Measurements from ENCODE around the gene EPM2AIP1.
A peak's percentile ranks its signal among the peaks of the same experiment; 100 is the strongest.

The EPM2AIP1 gene

DNA sequence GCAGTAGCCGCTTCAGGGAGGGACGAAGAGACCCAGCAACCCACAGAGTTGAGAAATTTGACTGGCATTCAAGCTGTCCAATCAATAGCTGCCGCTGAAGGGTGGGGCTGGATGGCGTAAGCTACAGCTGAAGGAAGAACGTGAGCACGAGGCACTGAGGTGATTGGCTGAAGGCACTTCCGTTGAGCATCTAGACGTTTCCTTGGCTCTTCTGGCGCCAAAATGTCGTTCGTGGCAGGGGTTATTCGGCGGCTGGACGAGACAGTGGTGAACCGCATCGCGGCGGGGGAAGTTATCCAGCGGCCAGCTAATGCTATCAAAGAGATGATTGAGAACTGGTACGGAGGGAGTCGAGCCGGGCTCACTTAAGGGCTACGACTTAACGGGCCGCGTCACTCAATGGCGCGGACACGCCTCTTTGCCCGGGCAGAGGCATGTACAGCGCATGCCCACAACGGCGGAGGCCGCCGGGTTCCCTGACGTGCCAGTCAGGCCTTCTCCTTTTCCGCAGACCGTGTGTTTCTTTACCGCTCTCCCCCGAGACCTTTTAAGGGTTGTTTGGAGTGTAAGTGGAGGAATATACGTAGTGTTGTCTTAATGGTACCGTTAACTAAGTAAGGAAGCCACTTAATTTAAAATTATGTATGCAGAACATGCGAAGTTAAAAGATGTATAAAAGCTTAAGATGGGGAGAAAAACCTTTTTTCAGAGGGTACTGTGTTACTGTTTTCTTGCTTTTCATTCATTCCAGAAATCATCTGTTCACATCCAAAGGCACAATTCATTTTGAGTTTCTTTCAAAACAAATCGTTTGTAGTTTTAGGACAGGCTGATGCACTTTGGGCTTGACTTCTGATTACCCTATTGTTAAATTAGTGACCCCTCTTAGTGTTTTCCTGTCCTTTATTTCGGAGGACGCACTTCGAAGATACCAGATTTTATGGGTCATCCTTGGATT lies 674 bp upstream of the EPM2AIP1 start, which contains the start of gene MLH1:
TSS of gene MLH1 (plus strand) at position 193 of the 958 bp plus-strand sequence. CDS start at position 223, 30 bp downstream.
- peaks cover 6 to 38% (median 16%) of the 10 kb centered on the region in 4 experiments for H3K36me3 ChIP-seq (ENCODE audit: control insufficient read depth in 4 of 4, insufficient read depth in 4 of 4, low read length in 3 of 4)
- H3K27ac ChIP-seq (ENCODE audit: insufficient read depth in 1 of 2, low read depth in 1 of 2, low read length in 2 of 2, poor library complexity in 1 of 2, severe bottlenecking in 2 of 2) = peak within 1 kb of the TSS; percentile 97 to 98
- POLR2A ChIA-PET = interaction anchor here (0.5 to 1.6 kb wide), 6 partner anchors 11 to 185 kb away, joined by 3 to 5 read pairs (median 3); partner anchors contain the start of gene TRANK1
- CTCF ChIA-PET = interaction anchor here (0.9 to 2.1 kb wide), 6 partner anchors 10 to 89 kb away, joined by 3 to 6 read pairs (median 4); no protein-coding TSS in a partner anchor
- peak; percentile 100 for DNase-seq
- peaks cover 34 to 48% (median 40%) of the 10 kb centered on the region in 4 experiments for H3K4me1 ChIP-seq (ENCODE audit: control extremely low read depth in 1 of 4, control insufficient read depth in 4 of 4, insufficient read depth in 4 of 4, low read length in 3 of 4)
- WGBS (ENCODE audit: insufficient coverage) = under 1% methylated on average over 32 of the region's 47 CpGs
- H3K27me3 ChIP-seq (replicated peaks in 2 of 5; ENCODE audit: control insufficient read depth in 4 of 5, insufficient read depth in 5 of 5, low read length in 4 of 5) = no peaks in the 10 kb centered on the region
- peak within 1 kb of the TSS; percentile 51 to 93 (median 85) for H3K4me3 ChIP-seq (ENCODE audit: control insufficient read depth in 1 of 7, extremely low read depth in 1 of 7, insufficient read depth in 4 of 7, low read depth in 2 of 7, low read length in 6 of 7)
- no peaks in the 10 kb centered on the region for H3K9me3 ChIP-seq (ENCODE audit: control extremely low read depth in 1 of 5, control insufficient read depth in 4 of 5, insufficient read depth in 2 of 5, low read depth in 1 of 5, low read length in 4 of 5)

DNA sequence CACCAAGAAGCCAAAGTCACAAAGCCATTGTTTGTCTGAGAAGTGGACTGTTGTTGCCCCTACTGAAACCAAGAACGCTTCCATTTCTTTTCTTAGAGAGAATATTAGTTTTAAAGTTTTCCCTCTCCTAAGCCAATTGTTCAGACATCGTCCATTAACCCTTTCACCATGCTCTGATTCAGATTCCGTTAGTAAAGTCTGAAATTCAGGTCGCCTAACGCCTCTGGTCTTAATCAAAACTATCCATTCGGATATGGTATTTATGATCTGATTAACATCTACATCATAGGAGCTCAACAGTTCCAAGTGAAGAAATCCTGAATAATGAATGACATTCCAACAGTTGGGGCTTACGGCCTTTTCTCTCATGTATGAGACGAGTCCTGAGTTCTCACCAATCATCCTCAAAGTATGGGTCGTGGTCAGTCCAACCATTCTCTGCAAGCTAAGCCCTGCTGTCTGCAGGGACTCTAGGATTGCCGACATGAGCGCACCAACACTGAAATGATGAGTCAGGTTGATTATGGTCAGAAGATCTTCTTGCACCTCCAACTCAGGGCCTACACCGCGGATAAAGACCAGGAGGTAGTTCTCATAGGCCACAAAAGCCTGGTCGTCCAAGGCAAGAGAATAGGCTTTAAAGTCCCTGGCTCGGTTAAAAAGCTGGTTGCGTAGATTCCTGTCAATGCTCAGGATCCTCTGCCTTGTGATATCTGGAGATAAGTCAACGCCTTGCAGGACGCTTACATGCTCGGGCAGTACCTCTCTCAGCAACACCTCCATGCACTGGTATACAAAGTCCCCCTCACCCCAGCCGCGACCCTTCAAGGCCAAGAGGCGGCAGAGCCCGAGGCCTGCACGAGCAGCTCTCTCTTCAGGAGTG lies 767 bp downstream of the EPM2AIP1 start:
- CTCF ChIA-PET = interaction anchor here (0.8 to 2.1 kb wide), 6 partner anchors 10 to 88 kb away, joined by 3 to 7 read pairs (median 5); partner anchors contain the start of gene TRANK1
- H3K27me3 ChIP-seq (replicated peaks in 2 of 5; ENCODE audit: control insufficient read depth in 4 of 5, insufficient read depth in 5 of 5, low read length in 4 of 5) = no peaks in the 10 kb centered on the region
- peak overlapping the region; percentile 51 to 93 (median 85) for H3K4me3 ChIP-seq (ENCODE audit: control insufficient read depth in 1 of 7, extremely low read depth in 1 of 7, insufficient read depth in 4 of 7, low read depth in 2 of 7, low read length in 6 of 7)
- DNase-seq = peak in 2 of 3 donors; percentile 50 to 63
- 10% methylated on average over 20 of the region's 24 CpGs for WGBS (ENCODE audit: insufficient coverage)
- H3K4me1 ChIP-seq (ENCODE audit: control extremely low read depth in 1 of 4, control insufficient read depth in 4 of 4, insufficient read depth in 4 of 4, low read length in 3 of 4) = peaks cover 35 to 55% (median 43%) of the 10 kb centered on the region in 4 experiments
- peak overlapping the region; percentile 92 to 98 for H3K27ac ChIP-seq (ENCODE audit: insufficient read depth in 1 of 2, low read depth in 1 of 2, low read length in 2 of 2, poor library complexity in 1 of 2, severe bottlenecking in 2 of 2)
- peaks cover 0 to 37% (median 12%) of the 10 kb centered on the region in 4 experiments for H3K36me3 ChIP-seq (ENCODE audit: control insufficient read depth in 4 of 4, insufficient read depth in 4 of 4, low read length in 3 of 4)
- POLR2A ChIA-PET = interaction anchor here (1.2 to 1.6 kb wide), 3 partner anchors 13 to 48 kb away, joined by 3 to 5 read pairs (median 4); partner anchors contain the start of gene TRANK1
- H3K9me3 ChIP-seq (ENCODE audit: control extremely low read depth in 1 of 5, control insufficient read depth in 4 of 5, insufficient read depth in 2 of 5, low read depth in 1 of 5, low read length in 4 of 5) = no peaks in the 10 kb centered on the region

DNA sequence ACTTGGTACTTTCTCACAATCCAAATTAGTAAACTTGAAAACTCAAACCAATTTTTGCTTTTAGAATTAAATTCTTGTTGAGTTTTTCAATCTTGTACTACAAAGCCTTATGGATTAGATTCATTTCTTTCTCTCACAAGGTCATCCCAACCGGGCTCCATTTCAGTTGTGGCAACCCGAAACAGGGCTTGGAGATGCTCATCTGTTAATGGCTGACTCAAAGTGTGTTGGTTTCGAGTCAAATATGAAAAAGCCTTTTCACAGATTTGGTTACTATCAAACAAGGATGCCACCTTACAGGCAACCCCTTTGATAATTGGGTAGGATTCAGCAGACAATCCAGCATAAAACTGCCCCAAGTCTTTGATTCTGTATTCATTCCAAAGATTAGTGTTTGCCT lies 1.8 kb downstream of the EPM2AIP1 start:
- DNase-seq = no peak
- Histone ChIP-seq H3K27me3 (replicated peaks in 2 of 5; ENCODE audit: control insufficient read depth in 4 of 5, insufficient read depth in 5 of 5, low read length in 4 of 5) (no peaks in the 10 kb centered on the region), H3K27ac (ENCODE audit: insufficient read depth in 1 of 2, low read depth in 1 of 2, low read length in 2 of 2, poor library complexity in 1 of 2, severe bottlenecking in 2 of 2) (peak overlapping the region; percentile 25 to 98), H3K36me3 (ENCODE audit: control insufficient read depth in 4 of 4, insufficient read depth in 4 of 4, low read length in 3 of 4) (peaks cover 6 to 36% (median 13%) of the 10 kb centered on the region in 4 experiments), H3K9me3 (ENCODE audit: control extremely low read depth in 1 of 5, control insufficient read depth in 4 of 5, insufficient read depth in 2 of 5, low read depth in 1 of 5, low read length in 4 of 5) (no peaks in the 10 kb centered on the region), H3K4me3 (ENCODE audit: control insufficient read depth in 1 of 7, extremely low read depth in 1 of 7, insufficient read depth in 4 of 7, low read depth in 2 of 7, low read length in 6 of 7) (peak overlapping the region in 6 of 7 experiments; percentile 80 to 93 (median 86)), H3K4me1 (ENCODE audit: control extremely low read depth in 1 of 4, control insufficient read depth in 4 of 4, insufficient read depth in 4 of 4, low read length in 3 of 4) (peaks cover 35 to 55% (median 43%) of the 10 kb centered on the region in 4 experiments)
- POLR2A ChIA-PET = no interaction called here
- WGBS (ENCODE audit: insufficient coverage) = 100% methylated on average over 2 of the region's 3 CpGs
- CTCF ChIA-PET = interaction anchor here (2.0 kb wide), 2 partner anchors 34 to 47 kb away, joined by 7 read pairs; partner anchors contain the start of gene TRANK1

DNA sequence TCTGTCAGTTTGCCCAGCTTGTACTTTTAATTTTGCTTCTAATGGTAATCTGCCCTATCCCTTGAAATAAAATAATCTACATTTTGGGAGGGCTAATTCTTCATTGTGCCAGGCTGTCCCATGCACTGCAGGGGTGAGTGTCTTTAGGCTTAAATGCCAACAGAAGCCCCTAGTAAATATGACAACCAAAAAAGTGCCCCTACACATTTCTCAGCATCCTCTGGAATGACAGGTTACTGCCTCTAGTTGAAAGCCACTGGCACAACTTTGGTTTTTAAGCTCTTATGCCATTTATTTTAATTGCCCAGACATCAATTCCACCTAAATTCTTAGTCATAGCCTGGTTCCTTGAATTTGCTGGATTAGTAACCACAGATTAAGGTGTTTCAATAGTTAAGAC lies 3.4 kb downstream of the EPM2AIP1 start:
- H3K27ac ChIP-seq (ENCODE audit: insufficient read depth in 1 of 2, low read depth in 1 of 2, low read length in 2 of 2, poor library complexity in 1 of 2, severe bottlenecking in 2 of 2) = peak overlapping the region in 1 of 2 experiments; percentile 47
- DNase-seq = peak in 1 of 3 donors; percentile 18
- peak overlapping the region in 4 of 7 experiments; percentile 23 to 93 (median 46) for H3K4me3 ChIP-seq (ENCODE audit: control insufficient read depth in 1 of 7, extremely low read depth in 1 of 7, insufficient read depth in 4 of 7, low read depth in 2 of 7, low read length in 6 of 7)
- H3K36me3 ChIP-seq (ENCODE audit: control insufficient read depth in 4 of 4, insufficient read depth in 4 of 4, low read length in 3 of 4) = peaks cover 17 to 47% (median 24%) of the 10 kb centered on the region in 4 experiments
- CTCF ChIA-PET = interaction anchor here (0.6 to 2.7 kb wide), 8 partner anchors 10 to 113 kb away, joined by 3 to 7 read pairs (median 5); no protein-coding TSS in a partner anchor
- H3K4me1 ChIP-seq (ENCODE audit: control extremely low read depth in 1 of 4, control insufficient read depth in 4 of 4, insufficient read depth in 4 of 4, low read length in 3 of 4) = peaks cover 35 to 54% (median 43%) of the 10 kb centered on the region in 4 experiments
- POLR2A ChIA-PET = interaction anchor here (0.7 kb wide), 1 partner anchor 82 kb away, joined by 3 read pairs; no protein-coding TSS in a partner anchor
- H3K9me3 ChIP-seq (ENCODE audit: control extremely low read depth in 1 of 5, control insufficient read depth in 4 of 5, insufficient read depth in 2 of 5, low read depth in 1 of 5, low read length in 4 of 5) = no peaks in the 10 kb centered on the region
- no peaks in the 10 kb centered on the region for H3K27me3 ChIP-seq (replicated peaks in 2 of 5; ENCODE audit: control insufficient read depth in 4 of 5, insufficient read depth in 5 of 5, low read length in 4 of 5)

DNA sequence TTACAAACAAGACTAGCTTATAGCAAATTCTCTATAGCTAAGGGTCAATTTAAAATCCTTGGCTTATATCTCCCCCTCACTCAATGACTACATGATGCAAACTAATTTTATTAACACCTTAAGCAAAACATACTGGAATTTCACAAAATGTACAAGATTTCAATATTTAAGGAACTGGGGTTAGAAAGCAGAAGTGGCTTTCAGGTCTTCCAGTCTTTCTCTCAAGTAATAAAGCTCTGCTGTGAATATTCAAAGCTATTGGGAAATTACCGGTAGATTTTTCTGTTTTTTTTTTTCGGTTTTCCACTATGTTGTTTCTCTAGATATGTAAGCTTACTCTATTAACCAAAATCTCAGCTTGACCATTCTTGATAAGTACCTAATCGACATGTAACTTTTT lies 3.9 kb downstream of the EPM2AIP1 start:
- Histone ChIP-seq H3K4me1 (ENCODE audit: control extremely low read depth in 1 of 4, control insufficient read depth in 4 of 4, insufficient read depth in 4 of 4, low read length in 3 of 4) (peaks cover 30 to 49% (median 38%) of the 10 kb centered on the region in 4 experiments), H3K4me3 (ENCODE audit: control insufficient read depth in 1 of 7, extremely low read depth in 1 of 7, insufficient read depth in 4 of 7, low read depth in 2 of 7, low read length in 6 of 7) (peak overlapping the region in 4 of 7 experiments; percentile 1 to 93 (median 46)), H3K27me3 (replicated peaks in 2 of 5; ENCODE audit: control insufficient read depth in 4 of 5, insufficient read depth in 5 of 5, low read length in 4 of 5) (no peaks in the 10 kb centered on the region), H3K27ac (ENCODE audit: insufficient read depth in 1 of 2, low read depth in 1 of 2, low read length in 2 of 2, poor library complexity in 1 of 2, severe bottlenecking in 2 of 2) (peak overlapping the region in 1 of 2 experiments; percentile 25), H3K36me3 (ENCODE audit: control insufficient read depth in 4 of 4, insufficient read depth in 4 of 4, low read length in 3 of 4) (peaks cover 17 to 52% (median 29%) of the 10 kb centered on the region in 4 experiments), H3K9me3 (ENCODE audit: control extremely low read depth in 1 of 5, control insufficient read depth in 4 of 5, insufficient read depth in 2 of 5, low read depth in 1 of 5, low read length in 4 of 5) (no peaks in the 10 kb centered on the region)
- CTCF ChIA-PET = interaction anchor here (0.7 to 2.7 kb wide), 7 partner anchors 9 to 112 kb away, joined by 3 to 7 read pairs (median 6); no protein-coding TSS in a partner anchor
- DNase-seq = peak; percentile 38 to 81 (median 72)
- 71% methylated on average over 1 of the region's 3 CpGs for WGBS (ENCODE audit: insufficient coverage)
- POLR2A ChIA-PET = no interaction called here

DNA sequence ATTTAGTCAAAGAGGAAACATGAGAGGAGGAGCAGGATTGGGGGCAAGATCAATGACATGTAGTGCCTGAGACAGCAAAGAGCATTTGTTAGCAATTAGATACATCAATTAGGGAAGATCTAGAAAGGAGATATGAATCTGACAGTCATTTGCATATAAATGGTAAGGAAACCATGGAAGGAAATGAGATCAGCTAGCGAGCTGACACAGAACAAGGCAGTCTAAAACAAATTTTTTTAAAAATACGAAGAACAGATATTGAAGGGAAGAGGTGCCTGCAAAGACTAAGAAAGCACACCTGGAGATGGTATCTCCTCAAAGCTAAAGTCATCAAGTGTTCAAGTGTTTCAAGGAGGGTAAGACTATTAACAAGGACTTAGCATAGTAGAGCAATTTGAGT lies 4.6 kb downstream of the EPM2AIP1 start:
- ChIA-PET CTCF (interaction anchor here (0.6 to 2.7 kb wide), 7 partner anchors 8 to 112 kb away, joined by 3 to 7 read pairs (median 6); no protein-coding TSS in a partner anchor), POLR2A (interaction anchor here (0.6 kb wide), 1 partner anchor 41 kb away, joined by 3 read pairs; no protein-coding TSS in a partner anchor)
- Histone ChIP-seq H3K27ac (ENCODE audit: insufficient read depth in 1 of 2, low read depth in 1 of 2, low read length in 2 of 2, poor library complexity in 1 of 2, severe bottlenecking in 2 of 2) (no peak overlapping the region), H3K4me3 (ENCODE audit: control insufficient read depth in 1 of 7, extremely low read depth in 1 of 7, insufficient read depth in 4 of 7, low read depth in 2 of 7, low read length in 6 of 7) (peak overlapping the region in 1 of 7 experiments; percentile 33), H3K9me3 (ENCODE audit: control extremely low read depth in 1 of 5, control insufficient read depth in 4 of 5, insufficient read depth in 2 of 5, low read depth in 1 of 5, low read length in 4 of 5) (no peaks in the 10 kb centered on the region), H3K4me1 (ENCODE audit: control extremely low read depth in 1 of 4, control insufficient read depth in 4 of 4, insufficient read depth in 4 of 4, low read length in 3 of 4) (peaks cover 30 to 47% (median 35%) of the 10 kb centered on the region in 4 experiments), H3K27me3 (replicated peaks in 2 of 5; ENCODE audit: control insufficient read depth in 4 of 5, insufficient read depth in 5 of 5, low read length in 4 of 5) (no peaks in the 10 kb centered on the region), H3K36me3 (ENCODE audit: control insufficient read depth in 4 of 4, insufficient read depth in 4 of 4, low read length in 3 of 4) (peaks cover 20 to 59% (median 32%) of the 10 kb centered on the region in 4 experiments)
- peak in 1 of 3 donors; percentile 10 for DNase-seq
- 60% methylated on average over 2 of the region's 2 CpGs for WGBS (ENCODE audit: insufficient coverage)
